Esophagus (tissue), 2 donors: ENCODE data around the gene PPP4R2. TPM values are rescaled to one million over a fixed set of nuclear protein-coding genes. Genes with fewer than 3 reads are reported as not detected.
"Not testable (repeated sequence)": the region's sequence is repeated elsewhere in the genome, so short reads cannot be mapped to it uniquely, and the experiment has no call there.

Experiments used
- H3K27ac ChIP-seq, 2 donors: one replicate each; pipeline ENCODE4 v1.5.1; 2013; ENCODE audit warnings: low read depth in 2 of 2, mild to moderate bottlenecking in 2 of 2, inconsistent platforms in 1 of 2, low read length in 1 of 2, moderate library complexity in 1 of 2
- H3K27me3 ChIP-seq, 2 donors: one replicate each; pipeline ENCODE4 v1.6.1; 2013; ENCODE audit warnings: low read length in 2 of 2, control low read depth in 1 of 2, mild to moderate bottlenecking in 1 of 2; ENCODE audit not compliant: insufficient read depth in 2 of 2, control insufficient read depth in 1 of 2
- H3K36me3 ChIP-seq, 2 donors: one replicate each; pipeline ENCODE4 v1.6.1; 2013; ENCODE audit warnings: low read length in 1 of 2; ENCODE audit not compliant: control insufficient read depth in 2 of 2, insufficient read depth in 2 of 2
- H3K4me1 ChIP-seq, 2 donors: one replicate each; pipeline ENCODE4 v1.6.1; 2013; ENCODE audit warnings: low read length in 1 of 2; ENCODE audit not compliant: control insufficient read depth in 2 of 2, insufficient read depth in 2 of 2
- H3K4me3 ChIP-seq, 2 donors: one replicate each; pipeline ENCODE4 v1.5.1; 2013; ENCODE audit warnings: low read length in 2 of 2, mild to moderate bottlenecking in 2 of 2, low read depth in 1 of 2, moderate library complexity in 1 of 2
- H3K9me3 ChIP-seq, 2 donors: one replicate each; pipeline ENCODE4 v1.6.1; 2013; ENCODE audit warnings: mild to moderate bottlenecking in 2 of 2, low read depth in 1 of 2, low read length in 1 of 2, moderate library complexity in 1 of 2; ENCODE audit not compliant: control insufficient read depth in 2 of 2, insufficient read depth in 1 of 2
- WGBS, 2 donors: extraction: QIAGEN DNeasy Blood & Tissue Kit; methylation state at CpG; one replicate each; pipeline ENCODE4 v1.1.7; 2013; 5-methylcytosine and 5-hydroxymethylcytosine counted together
- polyA plus RNA-seq, 2 donors: library from polyadenylated mRNA; stranded (reverse); fragments of 200-250 nt; gene quantifications; one replicate each; pipeline ENCODE4 v1.2.3, GENCODE V29; 2013
- donor health status: healthy with polysubstance abuse.
- donor health status: Bipolar disorder and iron deficiency.

Gene PPP4R2
- polyA plus RNA-seq, 2 donors: 13.3 to 14.2 TPM

DNA sequence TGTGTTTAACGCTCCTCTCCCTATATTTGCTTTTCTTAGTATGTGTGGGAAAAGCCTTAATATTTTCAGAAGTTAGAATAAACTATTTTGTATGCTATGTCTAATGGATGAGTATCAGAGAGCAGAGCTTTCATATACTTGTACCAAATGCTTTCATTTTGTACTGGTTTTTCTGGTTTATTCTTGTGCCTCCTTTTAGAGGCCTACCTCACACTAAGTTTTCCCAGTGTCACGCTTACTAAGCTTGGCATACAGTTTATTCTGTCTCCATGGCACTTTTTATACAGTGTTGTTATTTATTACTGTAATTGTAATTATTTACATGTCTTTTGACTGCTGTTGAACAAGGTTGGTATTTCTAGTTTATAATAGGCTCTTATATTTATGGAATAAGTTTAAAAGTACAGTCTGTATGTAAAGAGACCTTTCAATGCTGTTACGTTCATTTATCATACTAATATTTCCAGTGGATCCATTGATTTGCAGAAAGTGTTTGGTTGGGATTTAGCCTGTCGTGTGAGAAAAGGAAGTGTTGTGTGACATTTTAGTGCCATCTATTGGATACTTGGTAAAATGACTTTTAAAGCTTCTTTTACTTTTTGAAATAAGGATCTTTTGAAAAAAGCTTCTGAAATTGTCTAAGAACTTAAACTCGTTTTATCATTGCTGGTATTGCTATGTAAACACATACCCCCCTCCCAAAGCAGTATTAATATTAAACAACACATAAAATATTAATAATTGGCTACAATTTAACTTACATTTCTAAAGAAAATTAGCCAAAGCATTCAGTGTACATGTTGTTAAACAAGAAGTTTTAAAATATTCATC lies 59.6 kb downstream of the PPP4R2 start:
- H3K27me3 ChIP-seq: no peaks in the 10 kb centered on the region
- H3K4me3 ChIP-seq: no peak overlapping the region
- H3K4me1 ChIP-seq: no peaks in the 10 kb centered on the region
- H3K27ac ChIP-seq: no peak overlapping the region
- 20 to 21% methylated on average over 5 of the region's 5 CpGs for WGBS, 2 donors
- H3K9me3 ChIP-seq: no peaks in the 10 kb centered on the region
- H3K36me3 ChIP-seq: no peaks in the 10 kb centered on the region

DNA sequence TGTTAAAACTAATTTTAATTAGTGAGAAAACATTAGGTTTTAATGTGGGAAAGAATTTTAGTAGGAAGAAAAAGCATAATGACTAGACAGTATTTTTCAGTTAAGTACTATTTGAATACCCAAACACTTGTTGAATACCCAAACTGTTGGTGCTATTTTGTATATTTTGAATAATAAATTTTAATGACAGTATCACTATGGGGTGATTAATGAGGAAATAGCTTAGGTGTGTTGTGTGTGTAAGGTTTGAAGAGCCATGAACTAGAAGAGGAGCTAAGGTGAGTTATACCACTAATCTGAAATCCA lies 60.2 kb downstream of the PPP4R2 start:
- Histone ChIP-seq H3K4me3 (no peak overlapping the region), H3K9me3 (no peaks in the 10 kb centered on the region), H3K27me3 (no peaks in the 10 kb centered on the region), H3K27ac (no peak overlapping the region), H3K4me1 (no peaks in the 10 kb centered on the region), H3K36me3 (peaks cover 3% of the 10 kb centered on the region in 2 donors)

DNA sequence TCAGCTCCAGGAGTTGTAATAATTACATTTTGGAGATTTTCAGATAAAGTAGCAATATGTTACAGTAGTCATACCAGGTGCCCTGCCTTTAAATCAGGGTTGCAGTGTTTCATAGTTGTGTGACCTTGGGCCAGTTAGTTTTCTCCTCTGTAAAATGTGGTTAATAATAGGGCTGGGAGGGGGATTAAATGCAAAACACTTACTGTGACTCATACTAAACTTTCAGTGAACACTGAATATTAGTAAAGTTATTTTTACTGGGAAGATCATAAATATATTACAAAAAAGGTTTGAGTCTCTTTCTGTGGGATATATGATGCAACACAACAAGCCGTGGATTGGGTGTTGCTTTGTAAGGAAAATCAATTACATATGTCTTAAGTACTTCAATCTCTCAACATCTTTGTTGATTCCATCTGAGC lies 63.7 kb downstream of the PPP4R2 start:
- Histone ChIP-seq H3K27me3 (no peaks in the 10 kb centered on the region), H3K36me3 (peaks cover 7 to 9% of the 10 kb centered on the region in 2 donors), H3K27ac (no peak overlapping the region), H3K4me1 (no peaks in the 10 kb centered on the region), H3K4me3 (no peak overlapping the region), H3K9me3 (no peaks in the 10 kb centered on the region)
- WGBS, 2 donors: 77 to 85% methylated on average over 1 of the region's 1 CpG

DNA sequence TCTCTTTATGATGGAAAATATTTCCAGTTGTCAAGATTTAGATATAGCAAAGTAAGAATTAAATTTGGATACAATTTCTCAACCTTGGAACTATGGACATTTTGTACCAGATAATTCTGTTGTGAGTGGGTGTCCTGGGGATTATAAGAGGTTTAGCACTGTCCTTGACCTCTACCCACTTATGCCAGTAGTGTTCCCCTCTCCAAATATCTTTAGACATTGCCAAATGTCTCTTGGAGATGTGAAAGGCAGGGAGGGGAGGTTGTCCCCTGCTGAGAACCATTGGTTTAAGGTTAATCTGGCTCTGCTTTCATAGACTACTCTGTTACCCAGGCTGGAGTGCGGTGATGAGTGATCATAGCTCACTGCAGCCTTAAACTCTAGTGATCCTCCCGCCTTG lies 64.8 kb downstream of the PPP4R2 start, which contains the start of gene EBLN2:
Gene EBLN2 (plus strand): TSS at position 244 of the 400 bp plus-strand sequence. CDS start 423 bp downstream, outside the sequence.
- no peaks in the 10 kb centered on the region for H3K4me1 ChIP-seq
- no peak within 1 kb of the TSS for H3K4me3 ChIP-seq
- no peaks in the 10 kb centered on the region for H3K27me3 ChIP-seq
- H3K9me3 ChIP-seq: no peaks in the 10 kb centered on the region
- WGBS, 2 donors: 97 to 100% methylated on average over 2 of the region's 2 CpGs
- no peak within 1 kb of the TSS for H3K27ac ChIP-seq
- H3K36me3 ChIP-seq: peaks cover 7 to 9% of the 10 kb centered on the region in 2 donors

DNA sequence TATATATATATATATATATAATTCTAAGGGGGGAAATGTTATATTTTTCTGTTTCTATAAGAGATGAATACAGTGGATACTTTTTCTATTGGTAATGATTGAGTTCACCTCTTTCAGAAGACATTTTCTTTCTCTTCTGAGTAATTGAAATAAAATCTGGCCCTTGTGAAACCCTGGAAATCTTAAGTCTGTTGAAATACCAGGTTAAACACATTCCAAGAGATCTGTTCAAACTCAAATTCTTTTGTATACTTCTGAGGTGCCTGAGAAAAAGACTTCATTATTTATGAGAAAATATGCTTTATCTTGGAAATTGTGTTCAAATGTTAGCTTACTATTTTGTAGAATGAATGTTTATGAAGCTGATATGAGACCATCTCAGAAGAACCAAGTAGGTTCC lies 69.6 kb downstream of the PPP4R2 start:
- not testable (repeated sequence) for H3K9me3 ChIP-seq, H3K36me3 ChIP-seq, H3K27ac ChIP-seq, H3K27me3 ChIP-seq, H3K4me3 ChIP-seq, H3K4me1 ChIP-seq

DNA sequence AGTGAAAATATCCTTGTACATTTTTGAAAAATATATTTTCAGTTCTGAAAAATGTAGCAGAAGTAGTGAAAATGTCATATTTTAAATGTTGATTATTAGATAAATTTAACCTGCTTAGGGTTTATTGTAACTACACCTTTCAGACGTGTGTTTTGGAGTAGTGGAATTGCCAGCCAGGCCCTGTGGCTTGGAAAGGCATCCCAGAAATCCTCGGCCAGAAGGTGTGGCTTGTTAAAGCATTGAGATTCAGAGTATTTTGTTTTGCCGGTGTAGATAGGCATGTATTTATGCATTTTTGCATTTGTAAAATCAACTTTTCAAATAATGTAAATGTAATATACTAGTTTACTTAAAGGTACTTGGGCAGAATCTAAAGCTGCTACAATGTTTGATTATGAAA lies 71.8 kb downstream of the PPP4R2 start:
- Histone ChIP-seq H3K4me1 (no peaks in the 10 kb centered on the region), H3K27me3 (no peaks in the 10 kb centered on the region), H3K36me3 (no peaks in the 10 kb centered on the region), H3K27ac (no peak overlapping the region), H3K4me3 (no peak overlapping the region), H3K9me3 (no peaks in the 10 kb centered on the region)
- WGBS, 2 donors: 44 to 74% methylated on average over 3 of the region's 3 CpGs

DNA sequence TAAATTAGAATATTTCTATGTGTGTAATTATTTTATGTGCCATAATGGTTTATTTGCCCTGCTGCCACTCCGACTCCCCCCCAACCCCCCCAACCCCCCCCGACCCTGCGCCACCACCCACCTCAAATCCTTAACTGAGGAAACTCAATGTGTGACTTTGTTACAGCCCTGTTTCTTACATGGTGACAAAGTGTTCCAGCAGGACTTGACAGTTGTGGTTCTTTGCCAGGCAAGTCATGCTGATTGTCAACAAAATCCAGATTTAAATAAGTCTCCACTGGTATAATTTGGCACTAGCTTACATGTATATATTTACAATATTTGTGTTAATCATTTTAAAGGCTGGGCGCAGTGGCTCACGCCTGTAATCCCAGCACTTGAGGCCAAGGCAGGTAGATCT lies 72.6 kb downstream of the PPP4R2 start:
- H3K36me3 ChIP-seq: no peaks in the 10 kb centered on the region
- H3K27me3 ChIP-seq: no peaks in the 10 kb centered on the region
- 83 to 94% methylated on average over 5 of the region's 5 CpGs for WGBS, 2 donors
- H3K4me1 ChIP-seq: no peaks in the 10 kb centered on the region
- H3K27ac ChIP-seq: no peak overlapping the region
- H3K4me3 ChIP-seq: no peak overlapping the region
- no peaks in the 10 kb centered on the region for H3K9me3 ChIP-seq

DNA sequence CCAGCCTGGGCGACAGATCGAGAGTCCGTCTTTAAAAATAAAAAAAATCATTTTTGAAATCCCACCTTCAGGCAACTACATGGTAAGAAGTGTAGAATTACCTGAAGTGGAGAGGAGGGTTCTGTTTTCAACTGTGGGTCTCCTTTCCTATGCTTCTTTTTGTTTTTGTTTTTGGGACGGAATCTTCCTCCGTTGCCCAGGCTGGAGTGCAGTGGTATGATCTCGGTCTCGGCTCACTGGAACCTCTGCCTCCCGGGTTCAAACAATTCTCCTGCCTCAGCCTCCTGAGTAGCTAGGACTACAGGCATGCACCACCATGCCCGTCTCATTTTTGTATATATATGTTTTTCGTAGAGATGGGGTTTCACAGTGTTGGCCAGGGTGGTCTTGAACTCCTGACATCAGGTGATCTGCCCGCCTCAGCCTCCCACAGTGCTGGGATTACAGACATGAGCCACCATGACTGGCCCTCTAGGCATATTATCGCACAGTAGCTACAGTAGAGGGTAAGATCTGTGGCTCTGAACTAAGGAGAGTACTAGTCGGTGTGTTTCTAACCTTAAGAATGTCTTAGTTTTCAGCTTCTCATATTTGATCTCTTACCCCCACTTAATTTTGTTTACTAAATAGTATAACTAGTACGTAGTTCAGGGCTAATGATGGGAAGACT lies 73.3 kb downstream of the PPP4R2 start:
- H3K9me3 ChIP-seq: no peaks in the 10 kb centered on the region
- 89 to 93% methylated on average over 14 of the region's 14 CpGs for WGBS, 2 donors
- H3K36me3 ChIP-seq: no peaks in the 10 kb centered on the region
- H3K27me3 ChIP-seq: no peaks in the 10 kb centered on the region
- no peaks in the 10 kb centered on the region for H3K4me1 ChIP-seq
- no peak overlapping the region for H3K27ac ChIP-seq
- no peak overlapping the region for H3K4me3 ChIP-seq

DNA sequence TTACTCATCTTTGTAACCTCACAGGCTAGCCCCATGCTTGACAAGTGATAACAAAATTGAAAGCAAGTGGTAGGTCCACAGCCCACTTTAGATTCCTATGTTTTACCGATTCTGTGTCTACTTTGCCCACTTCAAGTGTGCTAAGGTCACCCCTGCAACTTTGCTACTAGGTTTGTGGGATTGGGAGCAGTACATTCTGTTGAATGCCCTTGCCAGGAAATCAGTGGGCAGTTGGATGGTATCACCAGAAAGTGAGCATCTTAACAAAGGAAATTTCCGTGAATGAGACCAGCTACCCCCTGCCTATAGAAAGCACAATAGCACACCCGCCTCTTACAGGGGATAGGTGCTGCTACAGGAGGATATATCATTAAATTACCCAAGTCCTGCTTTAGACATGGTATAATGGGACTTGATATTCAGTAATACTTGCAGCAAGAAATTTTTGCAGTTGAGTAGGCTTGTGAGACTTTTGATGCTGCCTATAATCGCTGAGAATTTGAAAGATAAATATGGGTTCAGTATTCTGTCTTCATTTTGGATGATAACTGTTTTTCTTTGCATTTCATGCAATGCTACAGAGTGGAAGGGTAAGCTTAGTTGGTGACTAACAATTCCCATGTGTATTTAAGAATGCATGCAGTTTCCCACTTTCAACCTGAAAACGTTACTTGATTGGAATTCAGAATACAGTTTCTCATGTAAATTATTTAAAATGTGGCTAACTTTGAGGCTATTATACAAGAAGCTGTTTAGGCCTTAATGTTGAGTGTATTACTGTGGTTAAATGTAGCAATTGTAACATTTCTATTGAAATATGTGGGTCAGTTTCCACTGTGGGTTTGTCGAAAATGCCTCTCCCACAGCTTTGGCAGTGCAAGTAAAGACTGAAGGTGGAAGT lies 74.3 kb downstream of the PPP4R2 start:
- Histone ChIP-seq H3K27ac (no peak overlapping the region), H3K27me3 (no peaks in the 10 kb centered on the region), H3K4me1 (no peaks in the 10 kb centered on the region), H3K36me3 (no peaks in the 10 kb centered on the region), H3K9me3 (no peaks in the 10 kb centered on the region), H3K4me3 (no peak overlapping the region)
- WGBS, 2 donors: 54 to 59% methylated on average over 6 of the region's 6 CpGs
